HG03521 (cell line): ENCODE measurements around the gene CTXND2.
"Not testable (repeated sequence)": the region's sequence is repeated elsewhere in the genome, so short reads cannot be mapped to it uniquely, and the experiment has no call there.

Experiments used
- ATAC-seq: cut with Tn5 transposase; IDR thresholded peaks from one replicate; pipeline ENCODE4 v1.9.1; 2021; ENCODE audit warnings: mild to moderate bottlenecking, moderate library complexity; ENCODE audit not compliant: unreplicated experiment

The CTXND2 gene

GRCh38 chr1:150890033-150890416 is 3.1 kb downstream of the CTXND2 start:
- no peak for ATAC-seq

GRCh38 chr1:150893336-150893913 is 6.5 kb downstream of the CTXND2 start:
- no peak for ATAC-seq

GRCh38 chr1:150895618-150896017 is 8.7 kb downstream of the CTXND2 start:
- no peak for ATAC-seq

- ATAC-seq, result not testable (repeated sequence)
Observed at GRCh38 chr1:150899795-150900194, 12.9 kb downstream of the CTXND2 start.

- no peak for ATAC-seq
Observed at GRCh38 chr1:150902346-150902745, 15.4 kb downstream of the CTXND2 start.

GRCh38 chr1:150902751-150903150 is 15.8 kb downstream of the CTXND2 start:
- no peak for ATAC-seq

GRCh38 chr1:150905301-150905700 is 18.4 kb downstream of the CTXND2 start:
- no peak for ATAC-seq

GRCh38 chr1:150906329-150906728 is 19.4 kb downstream of the CTXND2 start:
- ATAC-seq, result no peak

- no peak for ATAC-seq
Observed at GRCh38 chr1:150906813-150907212, 19.9 kb downstream of the CTXND2 start.

- no peak for ATAC-seq
Observed at GRCh38 chr1:150909585-150910180, 22.7 kb downstream of the CTXND2 start.

- ATAC-seq, result no peak
Observed at GRCh38 chr1:150912623-150913022, 25.7 kb downstream of the CTXND2 start.

GRCh38 chr1:150917387-150917786 is 30.5 kb downstream of the CTXND2 start:
- no peak for ATAC-seq

GRCh38 chr1:150922519-150922975 is 35.6 kb downstream of the CTXND2 start:
- peak; percentile 30 for ATAC-seq

- ATAC-seq, result no peak
Observed at GRCh38 chr1:150925080-150925479, 38.1 kb downstream of the CTXND2 start.

GRCh38 chr1:150926097-150926741 is 39.3 kb downstream of the CTXND2 start, which contains the start of gene SETDB1:
TSS of gene SETDB1 (plus strand) at chr1:150926363. CDS start at chr1:150927715, 1,352 bp downstream.
- peak; percentile 88 for ATAC-seq

- no peak for ATAC-seq
Observed at GRCh38 chr1:150927624-150928023, 40.7 kb downstream of the CTXND2 start.

GRCh38 chr1:150928286-150928685 is 41.4 kb downstream of the CTXND2 start:
- ATAC-seq, result no peak

GRCh38 chr1:150928775-150929174 is 41.8 kb downstream of the CTXND2 start:
- not testable (repeated sequence) for ATAC-seq

- ATAC-seq, result no peak
Observed at GRCh38 chr1:150931773-150932172, 44.8 kb downstream of the CTXND2 start.

GRCh38 chr1:150944856-150945255 is 57.9 kb downstream of the CTXND2 start:
- no peak for ATAC-seq

GRCh38 chr1:150954708-150955107 is 67.8 kb downstream of the CTXND2 start:
- ATAC-seq, result no peak

GRCh38 chr1:150955280-150955679 is 68.3 kb downstream of the CTXND2 start:
- ATAC-seq, result no peak
